GM10266 (cell line): ENCODE data around the gene CD79A.

ENCODE experiments used
- DNase-seq: peaks from one replicate; pipeline ENCODE4 v3.0.0; 2012; ENCODE audit errors: extremely low spot score
- TF ChIP-seq, protein P1 (sequence below): IDR thresholded peaks from 2 replicates; pipeline ENCODE4 v1.5.1; 2012; ENCODE audit warnings: mild to moderate bottlenecking, low read depth; ENCODE audit not compliant: control insufficient read depth, insufficient read depth; ENCODE audit errors: missing control alignments

Gene CD79A

DNA sequence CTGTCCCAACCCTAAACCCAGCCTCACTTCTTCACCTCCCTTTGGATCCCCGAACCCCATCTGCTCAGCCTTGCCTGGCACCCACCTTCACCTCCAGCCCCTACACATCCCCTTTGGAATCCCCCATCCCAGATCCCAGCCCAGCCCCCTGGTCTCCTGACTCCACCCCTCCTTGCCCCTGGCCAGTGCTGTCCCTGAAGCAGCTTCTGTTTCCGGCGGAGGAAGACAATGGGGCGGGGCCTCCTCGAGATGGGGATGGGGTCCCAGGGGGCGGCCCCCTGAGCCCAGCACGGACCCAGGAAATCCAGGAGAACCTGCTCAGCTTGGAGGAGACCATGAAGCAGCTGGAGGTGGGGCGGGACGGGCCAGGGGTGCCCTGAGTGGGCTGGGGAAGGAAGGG is 29.2 kb downstream of the CD79A start:
- TF ChIP-seq, protein P1, sequence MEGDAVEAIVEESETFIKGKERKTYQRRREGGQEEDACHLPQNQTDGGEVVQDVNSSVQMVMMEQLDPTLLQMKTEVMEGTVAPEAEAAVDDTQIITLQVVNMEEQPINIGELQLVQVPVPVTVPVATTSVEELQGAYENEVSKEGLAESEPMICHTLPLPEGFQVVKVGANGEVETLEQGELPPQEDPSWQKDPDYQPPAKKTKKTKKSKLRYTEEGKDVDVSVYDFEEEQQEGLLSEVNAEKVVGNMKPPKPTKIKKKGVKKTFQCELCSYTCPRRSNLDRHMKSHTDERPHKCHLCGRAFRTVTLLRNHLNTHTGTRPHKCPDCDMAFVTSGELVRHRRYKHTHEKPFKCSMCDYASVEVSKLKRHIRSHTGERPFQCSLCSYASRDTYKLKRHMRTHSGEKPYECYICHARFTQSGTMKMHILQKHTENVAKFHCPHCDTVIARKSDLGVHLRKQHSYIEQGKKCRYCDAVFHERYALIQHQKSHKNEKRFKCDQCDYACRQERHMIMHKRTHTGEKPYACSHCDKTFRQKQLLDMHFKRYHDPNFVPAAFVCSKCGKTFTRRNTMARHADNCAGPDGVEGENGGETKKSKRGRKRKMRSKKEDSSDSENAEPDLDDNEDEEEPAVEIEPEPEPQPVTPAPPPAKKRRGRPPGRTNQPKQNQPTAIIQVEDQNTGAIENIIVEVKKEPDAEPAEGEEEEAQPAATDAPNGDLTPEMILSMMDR: no peak
- no peak for DNase-seq

DNA sequence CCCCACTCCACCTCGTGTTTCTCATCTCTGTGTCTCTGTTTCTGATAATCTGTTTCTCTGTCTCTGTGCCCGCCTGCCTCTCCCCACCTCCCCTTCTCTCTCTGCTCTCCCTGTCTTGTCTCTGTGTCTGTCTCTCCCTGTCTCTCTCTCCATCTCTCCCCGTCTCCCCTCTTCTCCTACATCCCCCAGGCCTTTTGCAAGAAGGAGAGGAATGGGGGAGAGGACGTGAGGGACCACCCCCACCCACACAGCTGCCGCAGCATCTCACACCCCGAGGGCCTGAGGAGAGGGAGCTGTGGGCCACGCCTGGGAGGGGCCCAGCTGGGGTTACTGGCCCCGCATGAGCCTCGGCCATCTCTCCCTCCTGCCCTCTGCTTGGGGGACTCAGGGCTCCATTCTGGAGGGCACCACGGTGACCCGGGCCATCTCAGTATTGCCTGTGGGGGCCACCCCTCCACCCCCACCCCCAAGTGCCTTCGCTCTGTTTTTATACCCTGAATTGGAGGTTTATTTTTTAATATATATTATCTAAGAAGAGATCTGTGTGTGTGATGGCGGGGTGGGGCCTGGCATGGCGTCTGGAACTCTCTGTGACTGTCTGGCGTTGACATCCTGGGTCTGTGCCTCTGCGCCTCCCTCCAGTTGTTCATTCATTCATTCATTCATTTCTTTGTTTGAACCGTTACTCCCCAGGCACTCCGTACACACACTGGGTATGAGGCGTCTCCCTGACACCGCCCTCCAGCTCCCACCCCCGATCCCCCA is 30.0 kb downstream of the CD79A start:
- TF ChIP-seq, protein P1: no peak
- DNase-seq: no peak

DNA sequence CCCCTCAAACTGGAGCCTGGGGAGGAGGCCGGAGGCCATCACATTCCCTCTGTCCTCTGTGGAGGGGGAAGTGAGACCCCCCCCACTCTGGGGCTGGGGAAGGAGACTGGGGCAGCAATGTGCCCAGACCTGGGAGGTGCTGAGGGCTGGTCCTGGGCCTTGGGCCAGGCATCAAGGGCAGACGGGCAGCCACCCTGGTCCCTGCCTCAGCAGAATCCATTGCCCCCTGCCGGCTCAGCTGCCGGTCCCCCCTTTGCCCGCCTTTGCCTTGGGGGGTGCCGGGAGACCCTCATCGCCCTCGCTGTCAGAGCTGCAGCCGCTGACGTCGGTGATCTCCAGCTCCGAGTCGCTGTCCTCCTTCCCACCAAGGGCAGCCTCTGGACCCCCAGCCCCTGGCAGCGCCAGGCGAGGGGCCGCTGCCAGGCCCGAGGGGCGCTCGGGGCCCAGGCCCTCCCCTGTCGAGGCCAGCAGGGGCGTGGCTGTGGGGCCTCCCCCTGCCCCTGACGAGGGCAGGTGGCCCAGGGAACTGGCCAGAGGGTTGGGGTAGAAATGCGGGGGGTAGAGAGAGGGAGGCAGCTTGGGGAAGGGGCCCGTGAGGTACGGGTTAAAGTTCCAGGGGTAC is 31.0 kb downstream of the CD79A start:
- DNase-seq: no peak

DNA sequence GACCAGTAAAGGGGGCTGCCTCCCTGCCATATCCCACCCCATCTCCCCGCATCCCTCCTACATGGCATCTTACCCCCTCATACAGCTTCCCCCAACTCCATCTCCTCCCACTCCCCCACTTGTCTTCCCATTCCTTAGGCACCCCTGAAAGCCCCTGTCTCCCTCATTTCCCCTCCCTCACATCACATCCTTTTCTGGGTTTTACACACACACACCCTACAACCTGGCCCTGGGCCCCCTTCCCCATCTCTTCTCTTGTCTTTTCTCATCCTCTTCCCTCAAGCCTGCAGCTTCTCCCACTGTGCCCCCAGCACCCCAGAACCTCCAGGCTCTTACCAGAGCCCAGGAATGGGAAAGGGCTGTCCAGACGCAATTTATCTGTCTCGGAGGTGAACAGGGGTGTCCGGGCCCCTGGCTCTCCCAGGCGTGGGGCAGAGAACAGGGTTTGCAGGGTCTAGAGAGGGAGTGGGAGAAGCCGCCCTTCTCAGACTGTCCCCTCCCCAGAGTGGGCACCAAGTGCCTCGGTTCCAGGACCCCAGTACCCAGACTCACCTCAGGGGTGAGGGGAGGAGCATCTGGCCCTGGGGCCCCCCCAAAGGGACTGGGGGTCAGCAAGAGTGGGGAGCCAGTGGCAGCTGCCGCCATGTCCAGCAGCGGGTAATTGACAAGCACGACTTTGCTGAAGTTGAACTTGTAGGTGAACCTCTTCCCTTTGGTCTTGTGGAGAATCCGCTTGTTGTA is 31.8 kb downstream of the CD79A start:
- TF ChIP-seq, protein P1: no peak

More for the DNA sequence above, 31.0 kb downstream of the CD79A start:
- TF ChIP-seq, protein P1: no peak

DNA sequence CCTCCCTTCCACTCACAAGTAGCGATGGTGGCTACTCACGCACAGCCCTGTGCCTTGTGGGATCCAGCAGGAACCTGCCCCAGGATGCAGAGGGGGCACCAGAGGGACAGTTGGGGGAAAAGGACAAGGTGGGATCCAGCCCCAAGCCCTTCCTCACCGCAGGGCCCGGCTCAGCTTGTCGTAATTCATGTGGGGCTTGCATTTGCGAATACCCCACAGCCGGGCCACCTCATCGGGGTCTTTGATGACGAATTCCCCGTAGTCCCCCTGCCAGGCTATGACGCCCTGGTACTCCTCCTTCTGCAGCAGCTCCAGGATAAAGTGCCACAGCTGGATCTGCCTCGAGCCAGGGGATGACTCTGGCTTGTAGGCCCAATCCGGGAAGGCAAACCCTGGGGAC is 32.6 kb downstream of the CD79A start:
- DNase-seq: no peak
- TF ChIP-seq, protein P1: no peak

More for the DNA sequence above, 31.8 kb downstream of the CD79A start:
- DNase-seq: no peak

DNA sequence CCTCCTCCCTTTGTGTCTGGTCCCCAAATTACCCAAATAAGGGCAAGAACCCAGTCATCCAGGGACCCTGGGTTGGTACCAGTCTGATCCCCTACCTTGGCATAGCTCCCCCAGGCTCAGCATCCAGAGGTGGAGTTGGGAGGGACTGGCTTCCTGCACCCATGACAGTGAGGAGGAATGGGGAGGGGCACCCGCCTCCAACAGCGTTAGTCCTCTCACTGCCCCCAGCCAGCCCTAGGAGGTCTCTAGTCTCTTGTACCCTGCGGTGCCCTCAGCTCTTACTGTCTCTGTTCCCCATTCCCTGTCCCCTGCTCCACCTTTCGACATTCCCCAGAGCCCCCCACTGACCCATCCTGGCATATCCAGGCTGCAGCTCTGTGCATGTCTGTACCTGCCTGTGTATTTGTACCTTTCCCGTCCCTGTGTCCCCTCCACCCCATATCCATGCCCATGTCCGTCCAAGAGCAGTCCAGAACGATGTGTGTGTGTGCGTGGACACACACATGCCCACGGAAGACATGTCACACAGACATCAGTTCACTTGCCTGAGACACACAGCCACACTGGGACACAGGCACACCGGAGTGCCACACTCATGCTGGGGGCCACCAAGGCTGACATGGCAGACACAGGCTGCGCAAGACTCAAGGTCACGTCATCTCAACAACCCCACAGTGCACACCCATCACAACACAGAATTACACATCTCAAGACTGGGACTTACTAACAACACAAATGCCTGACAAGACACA is 33.3 kb downstream of the CD79A start:
- TF ChIP-seq, protein P1: no peak
- no peak for DNase-seq
